Measurements from ENCODE around the gene RIOX2.

RIOX2 gene

DNA sequence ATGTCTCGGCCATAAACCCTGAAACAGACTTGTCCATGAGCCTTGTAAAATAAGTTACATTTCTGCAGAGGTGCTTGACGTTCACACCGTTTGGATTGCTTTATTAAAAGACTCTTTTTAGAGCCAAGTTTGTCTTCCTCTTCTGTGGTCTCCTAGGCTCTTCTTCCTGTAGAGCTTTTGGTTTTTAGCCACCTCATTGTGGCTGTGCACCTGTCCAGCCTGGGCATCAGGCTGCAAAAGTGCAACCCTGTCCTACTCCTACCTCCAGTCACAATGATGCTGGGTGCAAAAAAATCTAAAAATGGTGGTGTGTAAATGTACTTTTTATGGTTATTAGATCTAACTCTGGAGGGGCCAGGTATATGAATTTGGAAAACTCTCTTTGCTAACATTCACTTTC, 2.8 kb upstream of the RIOX2 start:
- CTCF ChIA-PET: no interaction called here
- no peaks in the 10 kb centered on the region for H3K27me3 ChIP-seq (replicated peaks in 2 of 5; ENCODE audit: control insufficient read depth in 4 of 5, insufficient read depth in 5 of 5, low read length in 4 of 5)
- POLR2A ChIA-PET: no interaction called here
- peak overlapping the region in 1 of 7 experiments; percentile 28 for H3K4me3 ChIP-seq (ENCODE audit: control insufficient read depth in 1 of 7, extremely low read depth in 1 of 7, insufficient read depth in 4 of 7, low read depth in 2 of 7, low read length in 6 of 7)
- peaks cover 8 to 35% (median 23%) of the 10 kb centered on the region in 4 experiments for H3K4me1 ChIP-seq (ENCODE audit: control extremely low read depth in 1 of 4, control insufficient read depth in 4 of 4, insufficient read depth in 4 of 4, low read length in 3 of 4)
- DNase-seq: peak; percentile 9 to 70 (median 59)
- H3K36me3 ChIP-seq (ENCODE audit: control insufficient read depth in 4 of 4, insufficient read depth in 4 of 4, low read length in 3 of 4): no peaks in the 10 kb centered on the region
- no peak overlapping the region for H3K27ac ChIP-seq (ENCODE audit: insufficient read depth in 1 of 2, low read depth in 1 of 2, low read length in 2 of 2, poor library complexity in 1 of 2, severe bottlenecking in 2 of 2)
- H3K9me3 ChIP-seq (ENCODE audit: control extremely low read depth in 1 of 5, control insufficient read depth in 4 of 5, insufficient read depth in 2 of 5, low read depth in 1 of 5, low read length in 4 of 5): no peaks in the 10 kb centered on the region
- WGBS (ENCODE audit: insufficient coverage): 32% methylated on average over 3 of the region's 3 CpGs

DNA sequence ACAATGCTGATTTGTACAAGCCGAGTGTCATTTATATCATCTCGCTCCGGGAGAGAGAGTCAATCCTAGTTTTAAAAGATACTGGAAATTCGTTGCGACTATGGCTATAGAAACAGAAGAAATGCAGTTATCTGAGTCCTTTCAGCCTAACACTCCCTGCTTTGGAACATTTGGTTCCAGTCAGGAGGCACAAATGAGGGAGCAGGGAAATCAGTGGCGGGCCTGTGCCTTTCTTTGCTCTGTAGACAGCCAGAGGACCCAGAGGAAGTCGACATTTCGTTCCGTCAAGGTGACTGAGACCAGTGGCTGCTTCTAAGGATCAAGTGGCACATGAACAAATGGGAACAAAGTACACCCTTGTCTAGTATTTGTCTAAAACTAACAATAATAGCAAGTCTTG, 745 bp upstream of the RIOX2 start:
- Histone ChIP-seq H3K4me3 (ENCODE audit: control insufficient read depth in 1 of 7, extremely low read depth in 1 of 7, insufficient read depth in 4 of 7, low read depth in 2 of 7, low read length in 6 of 7) (peak overlapping the region in 4 of 7 experiments; percentile 68 to 80 (median 72)), H3K27ac (ENCODE audit: insufficient read depth in 1 of 2, low read depth in 1 of 2, low read length in 2 of 2, poor library complexity in 1 of 2, severe bottlenecking in 2 of 2) (no peak overlapping the region), H3K36me3 (ENCODE audit: control insufficient read depth in 4 of 4, insufficient read depth in 4 of 4, low read length in 3 of 4) (no peaks in the 10 kb centered on the region), H3K4me1 (ENCODE audit: control extremely low read depth in 1 of 4, control insufficient read depth in 4 of 4, insufficient read depth in 4 of 4, low read length in 3 of 4) (peaks cover 8 to 35% (median 24%) of the 10 kb centered on the region in 4 experiments), H3K9me3 (ENCODE audit: control extremely low read depth in 1 of 5, control insufficient read depth in 4 of 5, insufficient read depth in 2 of 5, low read depth in 1 of 5, low read length in 4 of 5) (no peaks in the 10 kb centered on the region), H3K27me3 (replicated peaks in 2 of 5; ENCODE audit: control insufficient read depth in 4 of 5, insufficient read depth in 5 of 5, low read length in 4 of 5) (no peaks in the 10 kb centered on the region)
- ChIA-PET POLR2A (no interaction called here), CTCF (no interaction called here)
- DNase-seq: no peak
- WGBS (ENCODE audit: insufficient coverage): 95% methylated on average over 9 of the region's 9 CpGs

DNA sequence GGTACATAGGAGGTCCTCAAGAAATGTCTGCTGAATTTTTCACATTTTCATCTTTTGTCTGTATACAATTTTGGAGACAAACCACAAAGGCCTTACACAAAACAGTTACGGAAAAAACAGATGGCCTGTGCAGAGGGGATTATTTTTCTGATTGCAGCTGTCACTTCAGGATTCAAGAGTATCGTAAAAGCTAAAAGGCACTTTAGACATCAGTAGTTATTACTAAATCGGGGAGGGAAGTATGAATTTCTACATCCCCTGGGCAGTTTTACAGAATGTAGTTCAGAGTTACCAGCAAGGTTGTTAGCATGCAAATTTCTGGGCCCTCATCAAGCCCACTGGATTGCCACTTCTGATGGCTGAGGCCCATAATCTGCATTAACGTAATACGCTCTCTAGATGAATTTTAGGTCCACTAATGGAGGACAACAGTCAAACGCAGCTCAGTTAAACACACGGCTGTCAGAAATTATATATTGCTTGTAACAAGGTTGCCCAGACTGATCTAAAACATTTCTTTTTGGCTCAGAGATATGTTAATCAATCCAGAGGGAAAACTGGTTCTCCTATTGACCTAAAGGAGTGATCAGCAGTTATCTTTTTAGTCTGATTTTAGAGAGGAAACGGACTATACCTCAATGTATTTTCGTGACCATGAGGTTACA, 1.1 kb downstream of the RIOX2 start:
- no peaks in the 10 kb centered on the region for H3K27me3 ChIP-seq (replicated peaks in 2 of 5; ENCODE audit: control insufficient read depth in 4 of 5, insufficient read depth in 5 of 5, low read length in 4 of 5)
- WGBS (ENCODE audit: insufficient coverage): 84% methylated on average over 7 of the region's 9 CpGs
- no peaks in the 10 kb centered on the region for H3K9me3 ChIP-seq (ENCODE audit: control extremely low read depth in 1 of 5, control insufficient read depth in 4 of 5, insufficient read depth in 2 of 5, low read depth in 1 of 5, low read length in 4 of 5)
- ChIA-PET CTCF (interaction anchor here (0.5 to 1.5 kb wide), 4 partner anchors 29 to 177 kb away, joined by 3 to 4 read pairs (median 3); partner anchors contain the start of gene CRYBG3), POLR2A (no interaction called here)
- peak overlapping the region in 4 of 7 experiments; percentile 57 to 80 (median 72) for H3K4me3 ChIP-seq (ENCODE audit: control insufficient read depth in 1 of 7, extremely low read depth in 1 of 7, insufficient read depth in 4 of 7, low read depth in 2 of 7, low read length in 6 of 7)
- H3K27ac ChIP-seq (ENCODE audit: insufficient read depth in 1 of 2, low read depth in 1 of 2, low read length in 2 of 2, poor library complexity in 1 of 2, severe bottlenecking in 2 of 2): no peak overlapping the region
- DNase-seq: no peak
- peaks cover 2 to 9% (median 5%) of the 10 kb centered on the region in 4 experiments for H3K36me3 ChIP-seq (ENCODE audit: control insufficient read depth in 4 of 4, insufficient read depth in 4 of 4, low read length in 3 of 4)
- H3K4me1 ChIP-seq (ENCODE audit: control extremely low read depth in 1 of 4, control insufficient read depth in 4 of 4, insufficient read depth in 4 of 4, low read length in 3 of 4): peaks cover 8 to 35% (median 24%) of the 10 kb centered on the region in 4 experiments

DNA sequence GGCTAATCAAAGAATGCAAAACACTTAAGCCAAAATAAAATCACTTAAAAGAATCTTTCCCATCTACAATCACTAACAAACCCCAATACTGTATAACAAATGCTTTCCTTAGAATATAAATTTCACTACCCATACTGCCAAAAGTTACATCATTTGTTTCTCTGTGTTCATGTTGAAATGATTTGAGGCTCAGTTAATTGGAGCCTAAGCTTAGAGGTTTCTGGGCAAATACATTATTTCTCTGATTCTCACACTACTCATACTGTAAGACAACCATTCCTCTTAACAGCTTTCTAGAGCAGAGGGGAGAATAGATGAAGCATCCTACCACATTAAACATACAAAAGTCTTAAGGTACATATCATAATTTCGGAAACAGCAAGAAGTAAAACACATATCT, 2.1 kb downstream of the RIOX2 start:
- Histone ChIP-seq H3K27ac (ENCODE audit: insufficient read depth in 1 of 2, low read depth in 1 of 2, low read length in 2 of 2, poor library complexity in 1 of 2, severe bottlenecking in 2 of 2) (no peak overlapping the region), H3K4me1 (ENCODE audit: control extremely low read depth in 1 of 4, control insufficient read depth in 4 of 4, insufficient read depth in 4 of 4, low read length in 3 of 4) (peaks cover 8 to 33% (median 22%) of the 10 kb centered on the region in 4 experiments), H3K4me3 (ENCODE audit: control insufficient read depth in 1 of 7, extremely low read depth in 1 of 7, insufficient read depth in 4 of 7, low read depth in 2 of 7, low read length in 6 of 7) (no peak overlapping the region), H3K27me3 (replicated peaks in 2 of 5; ENCODE audit: control insufficient read depth in 4 of 5, insufficient read depth in 5 of 5, low read length in 4 of 5) (no peaks in the 10 kb centered on the region), H3K36me3 (ENCODE audit: control insufficient read depth in 4 of 4, insufficient read depth in 4 of 4, low read length in 3 of 4) (peaks cover 2 to 15% (median 5%) of the 10 kb centered on the region in 4 experiments), H3K9me3 (ENCODE audit: control extremely low read depth in 1 of 5, control insufficient read depth in 4 of 5, insufficient read depth in 2 of 5, low read depth in 1 of 5, low read length in 4 of 5) (no peaks in the 10 kb centered on the region)
- no peak for DNase-seq
- WGBS (ENCODE audit: insufficient coverage): no CpG with 5 or more reads among the region's 1 CpG
- ChIA-PET CTCF (no interaction called here), POLR2A (no interaction called here)

DNA sequence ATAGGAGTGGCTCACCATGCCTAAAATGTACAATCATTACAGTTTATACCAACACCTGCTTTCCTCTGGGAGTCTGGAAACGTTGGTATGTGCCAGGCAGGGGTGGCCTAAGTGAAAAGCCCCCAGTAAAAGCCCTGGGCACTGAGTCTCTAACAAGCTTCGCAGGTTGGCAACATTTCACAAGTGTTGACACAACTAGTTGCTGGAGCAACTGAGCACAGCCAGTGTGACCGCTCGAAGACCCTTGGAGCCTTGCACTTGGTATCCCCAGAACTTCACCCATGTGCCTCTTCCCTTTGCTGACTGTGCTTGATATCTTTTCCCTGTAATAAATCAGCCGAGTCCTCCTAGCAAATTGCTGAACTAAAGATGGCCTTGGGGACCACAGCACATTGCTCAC, 2.7 kb downstream of the RIOX2 start:
- no peak overlapping the region for H3K27ac ChIP-seq (ENCODE audit: insufficient read depth in 1 of 2, low read depth in 1 of 2, low read length in 2 of 2, poor library complexity in 1 of 2, severe bottlenecking in 2 of 2)
- no peak overlapping the region for H3K4me3 ChIP-seq (ENCODE audit: control insufficient read depth in 1 of 7, extremely low read depth in 1 of 7, insufficient read depth in 4 of 7, low read depth in 2 of 7, low read length in 6 of 7)
- H3K36me3 ChIP-seq (ENCODE audit: control insufficient read depth in 4 of 4, insufficient read depth in 4 of 4, low read length in 3 of 4): peaks cover 2 to 15% (median 5%) of the 10 kb centered on the region in 4 experiments
- peaks cover 8 to 27% (median 17%) of the 10 kb centered on the region in 4 experiments for H3K4me1 ChIP-seq (ENCODE audit: control extremely low read depth in 1 of 4, control insufficient read depth in 4 of 4, insufficient read depth in 4 of 4, low read length in 3 of 4)
- POLR2A ChIA-PET: interaction anchor here (0.6 kb wide), 1 partner anchor 532 kb away, joined by 4 read pairs; no protein-coding TSS in a partner anchor
- no peak for DNase-seq
- no peaks in the 10 kb centered on the region for H3K9me3 ChIP-seq (ENCODE audit: control extremely low read depth in 1 of 5, control insufficient read depth in 4 of 5, insufficient read depth in 2 of 5, low read depth in 1 of 5, low read length in 4 of 5)
- CTCF ChIA-PET: interaction anchor here (0.6 to 1.3 kb wide), 2 partner anchors 19 to 534 kb away, joined by 3 read pairs; no protein-coding TSS in a partner anchor
- 100% methylated on average over 3 of the region's 5 CpGs for WGBS (ENCODE audit: insufficient coverage)
- H3K27me3 ChIP-seq (replicated peaks in 2 of 5; ENCODE audit: control insufficient read depth in 4 of 5, insufficient read depth in 5 of 5, low read length in 4 of 5): no peaks in the 10 kb centered on the region

DNA sequence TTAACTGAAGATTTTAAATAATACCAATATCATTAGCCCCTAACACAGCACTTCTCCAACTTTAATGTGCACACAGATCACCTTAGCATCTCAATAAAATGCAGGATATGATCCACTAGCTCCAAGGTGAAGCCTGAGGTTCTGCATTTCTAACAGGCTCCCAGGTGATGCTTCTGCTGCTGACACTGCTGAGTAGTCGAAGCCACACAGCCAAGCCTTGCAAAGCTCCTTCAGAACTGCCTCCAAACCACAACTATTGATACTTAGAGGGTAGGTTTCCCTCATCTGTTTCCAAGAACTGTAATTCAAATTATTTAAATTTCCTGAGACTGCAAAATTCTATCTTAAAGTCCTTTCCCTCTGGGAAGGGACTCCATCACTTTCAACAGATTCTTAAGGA, 3.9 kb downstream of the RIOX2 start:
- CTCF ChIA-PET: interaction anchor here (0.6 to 1.3 kb wide), 3 partner anchors 18 to 176 kb away, joined by 3 read pairs; no protein-coding TSS in a partner anchor
- no CpG with 5 or more reads among the region's 1 CpG for WGBS (ENCODE audit: insufficient coverage)
- POLR2A ChIA-PET: no interaction called here
- Histone ChIP-seq H3K27ac (ENCODE audit: insufficient read depth in 1 of 2, low read depth in 1 of 2, low read length in 2 of 2, poor library complexity in 1 of 2, severe bottlenecking in 2 of 2) (no peak overlapping the region), H3K27me3 (replicated peaks in 2 of 5; ENCODE audit: control insufficient read depth in 4 of 5, insufficient read depth in 5 of 5, low read length in 4 of 5) (no peaks in the 10 kb centered on the region), H3K4me3 (ENCODE audit: control insufficient read depth in 1 of 7, extremely low read depth in 1 of 7, insufficient read depth in 4 of 7, low read depth in 2 of 7, low read length in 6 of 7) (no peak overlapping the region), H3K9me3 (ENCODE audit: control extremely low read depth in 1 of 5, control insufficient read depth in 4 of 5, insufficient read depth in 2 of 5, low read depth in 1 of 5, low read length in 4 of 5) (no peaks in the 10 kb centered on the region), H3K36me3 (ENCODE audit: control insufficient read depth in 4 of 4, insufficient read depth in 4 of 4, low read length in 3 of 4) (peaks cover 2 to 22% (median 6%) of the 10 kb centered on the region in 4 experiments), H3K4me1 (ENCODE audit: control extremely low read depth in 1 of 4, control insufficient read depth in 4 of 4, insufficient read depth in 4 of 4, low read length in 3 of 4) (peaks cover 8 to 22% (median 16%) of the 10 kb centered on the region in 4 experiments)
- DNase-seq: no peak

DNA sequence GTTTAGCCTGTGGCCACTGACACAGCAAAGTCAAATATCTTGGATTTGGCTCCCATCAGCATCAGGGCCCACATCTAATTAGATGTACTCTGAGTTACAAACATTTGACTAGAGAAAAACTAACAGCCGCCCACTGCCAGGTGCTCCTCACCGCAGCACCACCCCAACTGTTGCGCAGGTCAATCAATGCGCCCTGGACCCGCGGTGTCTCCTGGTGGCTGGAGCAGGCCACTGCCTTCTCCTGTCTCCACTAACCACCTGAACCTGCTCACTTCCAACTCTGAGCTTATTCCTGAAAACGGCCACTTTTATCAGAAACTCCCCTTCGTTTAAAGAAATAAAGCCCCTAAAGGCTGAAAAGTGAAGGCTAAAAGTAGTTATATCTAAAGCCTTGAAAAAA, 4.3 kb downstream of the RIOX2 start:
- peaks cover 8 to 18% (median 13%) of the 10 kb centered on the region in 4 experiments for H3K4me1 ChIP-seq (ENCODE audit: control extremely low read depth in 1 of 4, control insufficient read depth in 4 of 4, insufficient read depth in 4 of 4, low read length in 3 of 4)
- H3K27me3 ChIP-seq (replicated peaks in 2 of 5; ENCODE audit: control insufficient read depth in 4 of 5, insufficient read depth in 5 of 5, low read length in 4 of 5): no peaks in the 10 kb centered on the region
- no peak for DNase-seq
- H3K4me3 ChIP-seq (ENCODE audit: control insufficient read depth in 1 of 7, extremely low read depth in 1 of 7, insufficient read depth in 4 of 7, low read depth in 2 of 7, low read length in 6 of 7): no peak overlapping the region
- no peak overlapping the region for H3K27ac ChIP-seq (ENCODE audit: insufficient read depth in 1 of 2, low read depth in 1 of 2, low read length in 2 of 2, poor library complexity in 1 of 2, severe bottlenecking in 2 of 2)
- no peaks in the 10 kb centered on the region for H3K9me3 ChIP-seq (ENCODE audit: control extremely low read depth in 1 of 5, control insufficient read depth in 4 of 5, insufficient read depth in 2 of 5, low read depth in 1 of 5, low read length in 4 of 5)
- 97% methylated on average over 7 of the region's 8 CpGs for WGBS (ENCODE audit: insufficient coverage)
- CTCF ChIA-PET: interaction anchor here (1.4 kb wide), 1 partner anchor 54 kb away, joined by 3 read pairs; no protein-coding TSS in a partner anchor
- peaks cover 2 to 23% (median 6%) of the 10 kb centered on the region in 4 experiments for H3K36me3 ChIP-seq (ENCODE audit: control insufficient read depth in 4 of 4, insufficient read depth in 4 of 4, low read length in 3 of 4)
- POLR2A ChIA-PET: no interaction called here
